ENCODE results near the gene HMCN1.

HMCN1 gene

DNA sequence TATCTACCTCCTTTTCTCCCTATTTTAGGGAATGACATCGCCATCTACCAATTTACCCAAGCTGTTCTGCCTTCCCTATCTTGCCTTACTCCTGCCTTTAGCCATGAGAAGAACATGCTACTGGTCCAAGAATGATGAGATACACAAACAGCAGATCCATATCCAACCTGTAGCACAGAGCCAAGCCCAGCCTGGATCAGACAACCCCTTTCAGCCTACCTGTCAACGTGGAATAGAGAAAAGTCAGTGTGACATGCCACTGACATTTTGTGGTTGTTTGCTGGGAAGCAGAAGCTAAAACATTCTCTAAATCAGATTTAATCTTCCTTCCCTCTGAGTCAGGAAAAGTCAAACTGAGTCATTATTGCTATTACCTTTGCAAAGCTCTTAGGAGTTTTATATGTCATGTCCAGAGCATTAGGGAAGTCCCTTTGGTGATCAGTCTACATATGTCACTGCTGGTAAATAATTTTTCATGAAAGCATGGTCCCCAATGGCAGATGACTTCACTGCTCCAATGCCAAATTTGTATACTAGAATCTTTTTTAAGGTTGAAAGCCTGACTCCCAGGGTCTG is 497.8 kb downstream of the HMCN1 start:
- TF ChIP-seq, protein P1, sequence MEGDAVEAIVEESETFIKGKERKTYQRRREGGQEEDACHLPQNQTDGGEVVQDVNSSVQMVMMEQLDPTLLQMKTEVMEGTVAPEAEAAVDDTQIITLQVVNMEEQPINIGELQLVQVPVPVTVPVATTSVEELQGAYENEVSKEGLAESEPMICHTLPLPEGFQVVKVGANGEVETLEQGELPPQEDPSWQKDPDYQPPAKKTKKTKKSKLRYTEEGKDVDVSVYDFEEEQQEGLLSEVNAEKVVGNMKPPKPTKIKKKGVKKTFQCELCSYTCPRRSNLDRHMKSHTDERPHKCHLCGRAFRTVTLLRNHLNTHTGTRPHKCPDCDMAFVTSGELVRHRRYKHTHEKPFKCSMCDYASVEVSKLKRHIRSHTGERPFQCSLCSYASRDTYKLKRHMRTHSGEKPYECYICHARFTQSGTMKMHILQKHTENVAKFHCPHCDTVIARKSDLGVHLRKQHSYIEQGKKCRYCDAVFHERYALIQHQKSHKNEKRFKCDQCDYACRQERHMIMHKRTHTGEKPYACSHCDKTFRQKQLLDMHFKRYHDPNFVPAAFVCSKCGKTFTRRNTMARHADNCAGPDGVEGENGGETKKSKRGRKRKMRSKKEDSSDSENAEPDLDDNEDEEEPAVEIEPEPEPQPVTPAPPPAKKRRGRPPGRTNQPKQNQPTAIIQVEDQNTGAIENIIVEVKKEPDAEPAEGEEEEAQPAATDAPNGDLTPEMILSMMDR (IDR thresholded peaks at IDR 0.05), result no peak

DNA sequence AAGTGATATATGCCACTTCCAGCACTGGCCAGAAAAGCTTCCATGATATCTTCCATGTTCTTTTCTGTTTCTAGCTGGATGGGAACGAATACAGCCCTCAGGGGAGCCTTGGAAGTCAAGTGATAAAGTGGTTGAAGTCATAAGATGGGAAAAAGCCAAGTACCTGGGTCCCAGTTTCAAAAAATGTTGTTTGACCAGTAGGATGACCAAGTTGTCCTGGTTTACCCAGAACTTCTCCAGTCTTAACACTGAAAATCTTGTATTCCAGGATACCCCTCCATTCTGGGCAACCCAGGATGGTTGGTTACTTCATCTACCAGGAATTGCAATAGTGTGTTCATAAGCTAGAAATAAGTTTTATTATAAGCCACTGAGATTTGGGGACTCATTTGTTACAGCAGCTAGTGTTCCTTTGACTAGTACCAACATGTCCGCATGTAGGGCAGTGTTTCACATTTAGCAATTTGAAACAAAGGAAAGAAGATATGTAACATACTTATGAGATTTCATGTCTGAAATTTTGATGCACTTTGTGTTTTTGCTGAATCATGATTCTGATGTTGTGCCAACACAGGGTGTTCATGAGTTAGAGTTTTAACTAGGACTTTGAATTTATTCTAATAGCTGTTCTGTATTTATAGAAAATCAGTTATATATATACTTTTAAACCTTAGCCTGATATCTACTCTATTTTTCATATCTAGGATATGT is 500.9 kb downstream of the HMCN1 start:
- TF ChIP-seq, protein P1 (IDR thresholded peaks at IDR 0.05), result no peak

DNA sequence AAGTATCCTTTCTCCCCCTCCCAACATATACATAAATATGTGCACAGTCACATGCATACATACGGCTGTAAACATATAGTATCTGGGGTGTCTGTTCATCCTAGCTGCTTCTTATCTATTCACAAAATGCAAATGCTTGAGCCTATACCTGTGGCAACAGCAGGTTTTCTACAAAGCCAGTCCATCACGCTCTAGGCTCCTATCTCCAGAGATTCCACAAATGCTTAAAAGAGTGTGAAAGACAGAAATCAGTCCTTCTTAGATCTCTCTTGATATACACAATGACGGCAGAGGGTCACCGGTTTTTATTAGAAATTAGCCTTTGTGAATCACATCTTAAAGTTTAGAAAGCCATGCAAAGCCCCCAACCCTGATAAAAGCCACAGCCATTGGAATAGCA is 501.5 kb downstream of the HMCN1 start:
- TF ChIP-seq, protein P1 (IDR thresholded peaks at IDR 0.05), result no peak

DNA sequence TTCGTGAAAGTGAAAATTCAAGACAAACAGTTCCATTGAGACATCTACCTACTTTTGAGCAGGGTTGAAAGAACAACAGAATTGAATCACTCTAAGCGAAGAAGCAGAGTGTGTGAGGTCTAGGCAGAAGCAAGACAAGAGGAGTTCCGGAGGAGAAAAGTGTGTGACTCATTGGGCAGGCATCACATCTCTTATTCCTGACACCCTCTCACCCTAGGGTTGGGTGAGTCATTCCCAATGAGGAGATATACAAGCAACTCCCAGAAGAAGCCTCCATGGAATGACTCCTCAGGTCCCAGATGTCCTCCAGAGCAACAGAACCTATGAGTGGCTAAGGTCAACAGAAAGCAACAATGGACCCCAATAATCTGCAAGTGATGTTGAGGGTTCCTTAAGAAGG is 502.7 kb downstream of the HMCN1 start:
- TF ChIP-seq, protein P1 (IDR thresholded peaks at IDR 0.05), result no peak

DNA sequence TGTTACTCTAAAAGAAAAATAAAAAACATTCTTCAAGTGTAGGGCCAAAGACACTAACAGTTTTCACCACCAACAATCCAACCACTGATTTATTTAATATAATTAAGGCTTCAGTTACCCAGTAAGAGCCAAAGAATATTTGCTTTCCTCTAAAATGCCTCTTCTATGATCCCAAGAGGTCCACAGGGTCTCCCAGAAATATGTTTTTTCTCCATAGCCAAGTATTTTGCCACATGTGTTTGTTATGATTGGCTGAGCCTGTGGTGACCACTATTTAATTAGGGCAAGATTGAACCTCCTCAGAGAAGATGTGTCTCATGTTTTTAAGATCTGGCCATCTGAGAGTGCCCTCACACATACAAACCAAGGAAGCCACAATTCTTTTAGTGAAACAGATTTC is 505.0 kb downstream of the HMCN1 start:
- TF ChIP-seq, protein P1 (IDR thresholded peaks at IDR 0.05), result no peak

DNA sequence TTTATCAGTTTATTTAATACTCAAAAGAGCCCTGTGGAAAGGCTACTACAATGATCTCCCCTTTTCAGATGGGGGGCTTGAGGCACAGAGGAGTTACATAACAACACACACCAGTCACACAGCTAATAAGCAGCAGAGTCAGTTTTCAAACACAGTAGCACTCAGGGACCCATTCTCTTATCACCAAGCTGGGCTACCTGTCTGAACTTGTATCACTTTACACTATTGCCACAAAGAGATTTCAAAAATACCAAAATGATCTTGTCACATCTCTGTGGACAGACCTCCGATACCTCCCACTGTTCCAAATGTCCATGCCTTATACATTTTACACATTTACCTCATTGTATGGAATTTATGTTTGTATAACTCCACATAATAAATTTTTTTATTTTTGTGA is 506.2 kb downstream of the HMCN1 start:
- TF ChIP-seq, protein P1 (IDR thresholded peaks at IDR 0.05), result no peak
